GM12878 (cell line): ENCODE results near the gene MRTFB. TPM values are rescaled to one million over a fixed set of nuclear protein-coding genes. Genes with fewer than 3 reads are reported as not detected.

Experiments
- ATAC-seq: fragments of 200-7000 bp; cut with Tn5 transposase; 3 replicates; pipeline ENCODE4 v1.9.1; 2020; ENCODE audit warnings: mild to moderate bottlenecking, moderate library complexity
- BruUV-seq: library from RNA; stranded (reverse); fragments of 400-500 nt; replicated peaks from 2 replicates; lab custom pipeline; 2021; lab: Mats Ljungman, UMichigan
- CTCF ChIA-PET: fragments of 300-600 bp; sonication (Branson Sonifier 250); formaldehyde crosslinking; extraction: SDS; loops from one replicate; lab custom pipeline; 2021; ENCODE audit warnings: inconsistent platforms; lab: Yijun Ruan, JAX
- POLR2A ChIA-PET: fragments of 350-600 bp; formaldehyde crosslinking; extraction: SDS; loops from one replicate; lab custom pipeline; 2021; ENCODE audit warnings: inconsistent platforms; lab: Charles Lee
- RAD21 ChIA-PET: fragments of 300-600 bp; sonication (Branson Sonifier 250); formaldehyde crosslinking; loops from one replicate; lab custom pipeline; 2023; ENCODE audit warnings: antibody characterized with exemption; ENCODE audit not compliant: unreplicated experiment; lab: Charles Lee
- SMC1A ChIA-PET: fragments of 300-600 bp; sonication (Branson Sonifier 250); formaldehyde crosslinking; loops from one replicate; lab custom pipeline; 2023; ENCODE audit not compliant: unreplicated experiment, uncharacterized antibody; lab: Charles Lee
- DNase-seq: peaks from one replicate; pipeline ENCODE4 v3.0.0-alpha.2; 2011; ENCODE audit warnings: low read depth, low spot score
- FAIRE-seq: peaks from 3 replicates; lab custom pipeline; 2011; peaks lifted over from hg19 to GRCh38; lab: Jason Lieb, UNC
- H2AFZ ChIP-seq: 2 replicates; pipeline ENCODE4 v1.6.0; 2011; ENCODE audit warnings: low read depth, low read length, control low read depth; ENCODE audit not compliant: control insufficient read depth
- H3K27ac ChIP-seq: 2 replicates; pipeline ENCODE4 v1.5.1; 2011; ENCODE audit warnings: control low read depth; ENCODE audit not compliant: control insufficient read depth, insufficient read depth
- H3K27me3 ChIP-seq, 2 experiments: replicated peaks in 1 of 2; 2 replicates each; pipeline versions ENCODE4 v1.6.0 to v1.6.1; 2011; ENCODE audit warnings: low read length in 1 of 2; ENCODE audit not compliant: control insufficient read depth in 2 of 2, insufficient read depth in 2 of 2
- H3K36me3 ChIP-seq, 2 experiments: 2 replicates each; pipeline ENCODE4 v1.5.1; 2011; ENCODE audit warnings: low read length in 1 of 2; ENCODE audit not compliant: control insufficient read depth in 2 of 2, insufficient read depth in 2 of 2
- H3K4me1 ChIP-seq: 2 replicates; pipeline ENCODE4 v1.6.1; 2011; ENCODE audit warnings: mild to moderate bottlenecking, low read length, moderate library complexity, mixed read lengths; ENCODE audit not compliant: control insufficient read depth, insufficient read depth
- H3K4me2 ChIP-seq: 2 replicates; pipeline ENCODE4 v1.6.0; 2011; ENCODE audit warnings: control low read depth; ENCODE audit not compliant: control insufficient read depth, insufficient read depth
- H3K4me3 ChIP-seq: fragments of 200-600 bp; sonication (generic); 2 replicates; pipeline ENCODE4 v1.5.1; 2016
- H3K79me2 ChIP-seq: 2 replicates; pipeline ENCODE4 v1.6.0; 2011; ENCODE audit warnings: low read length; ENCODE audit not compliant: control insufficient read depth, insufficient read depth
- H3K9ac ChIP-seq: 2 replicates; pipeline ENCODE4 v1.8.0; 2011; ENCODE audit warnings: low read length, control low read depth, mixed read lengths; ENCODE audit not compliant: control insufficient read depth, insufficient read depth
- H3K9me3 ChIP-seq: replicated peaks from 3 replicates; pipeline ENCODE4 v1.5.1; 2011; ENCODE audit warnings: mild to moderate bottlenecking, low read length; ENCODE audit not compliant: control insufficient read depth, insufficient read depth
- H4K20me1 ChIP-seq: 2 replicates; pipeline ENCODE4 v1.6.0; 2011; ENCODE audit not compliant: control insufficient read depth, insufficient read depth
- HDAC2 ChIP-seq: fragments of 200-600 bp; sonication (generic); IDR thresholded peaks from 2 replicates; pipeline ENCODE4 v1.6.1; 2017
- LARP7 ChIP-seq: fragments of 450-650 bp; IDR thresholded peaks from 2 replicates; pipeline ENCODE4 v1.6.1; 2017; ENCODE audit warnings: mild to moderate bottlenecking
- MYC ChIP-seq: IDR thresholded peaks from 2 replicates; pipeline ENCODE4 v1.6.1; 2011; ENCODE audit warnings: mild to moderate bottlenecking, low read length, moderate library complexity, inconsistent platforms; ENCODE audit not compliant: insufficient read depth, insufficient replicate concordance, insufficient read length, severe bottlenecking
- NR2C1 ChIP-seq: fragments of 450-650 bp; IDR thresholded peaks from 2 replicates; pipeline ENCODE4 v1.6.1; 2017; ENCODE audit warnings: antibody characterized with exemption, mild to moderate bottlenecking, moderate library complexity
- NR2C2 ChIP-seq: IDR thresholded peaks from 2 replicates; pipeline ENCODE4 v1.6.1; 2011; ENCODE audit warnings: borderline replicate concordance, low read depth; ENCODE audit not compliant: control insufficient read depth, insufficient read length
- RBBP5 ChIP-seq: fragments of 200-600 bp; sonication (generic); conservative IDR thresholded peaks from 2 replicates; pipeline ENCODE4 v1.6.1; 2016
- ZSCAN29 ChIP-seq: fragments of 450-650 bp; IDR thresholded peaks from 2 replicates; pipeline ENCODE4 v1.6.1; 2017; ENCODE audit warnings: mild to moderate bottlenecking, moderate library complexity
- WGBS: methylation state at CpG from one replicate; pipeline ENCODE4 v1.1.6; 2016; ENCODE audit warnings: low lambda C conversion rate; ENCODE audit not compliant: insufficient replicate concordance, insufficient coverage; ENCODE audit errors: missing lambda C conversion rate; 5-methylcytosine and 5-hydroxymethylcytosine counted together
- in situ Hi-C: fragments of 300-500 bp; cut with MboI; formaldehyde crosslinking; loops from 9 replicates; pipeline ENCODE4 v1.14.3; 2018; ENCODE audit warnings: mixed read lengths
- intact Hi-C: fragments of 100-400 bp; cut with micrococcal nuclease; formaldehyde crosslinking; loops from one replicate; pipeline ENCODE4 v1.14.2; 2022; ENCODE audit not compliant: unreplicated experiment
- polyA plus RNA-seq, 11 experiments: library from polyadenylated mRNA; depleted of rRNA in 4 of 11; unstranded in 6 of 11; stranded (reverse) in 5 of 11; fragments of >200 nt; fragmentation: Nextera tagmentation in 4 of 11; fragmentation: Illumina TruSeq in 1 of 11; extraction: Ambion mirVana in 4 of 11; extraction: Trizol in 1 of 11; gene quantifications; 1 replicate in 1 of 11; 2 replicates in 10 of 11; pipeline versions ENCODE4 v1.2.1 to v1.2.3, GENCODE V29; 2011 to 2016; ENCODE audit warnings: inconsistent platforms in 2 of 11, missing spikeins in 2 of 11, low read depth in 1 of 11
- total RNA-seq, 4 experiments: library from RNA; depleted of rRNA in 3 of 4; stranded (reverse); fragments of >200 nt in 3 of 4; fragmentation: Illumina TruSeq in 1 of 4; extraction: Trizol in 1 of 4; gene quantifications; 2 replicates each; pipeline versions ENCODE4 v1.2.1 to v1.2.3, GENCODE V29; 2013 to 2021
- TF ChIP-seq, protein P1 (sequence below): IDR thresholded peaks from 2 replicates; pipeline ENCODE4 v1.6.1; 2012; ENCODE audit warnings: improper control_type of control experiment, low read depth, low read length; ENCODE audit not compliant: insufficient replicate concordance
- TF ChIP-seq, protein P2 (sequence below): IDR thresholded peaks from 2 replicates; pipeline ENCODE4 v1.6.1; 2011; ENCODE audit warnings: low read depth, mild to moderate bottlenecking, low read length, moderate library complexity, borderline replicate concordance; ENCODE audit errors: extremely low read depth

MRTFB gene
- total and polyA plus RNA-seq, 10 of the 15 experiments (the other 5 are each of a cell fraction or from before 2014, with no cell fraction given), result 2.1 to 14.3 (median 8.0) TPM

DNA sequence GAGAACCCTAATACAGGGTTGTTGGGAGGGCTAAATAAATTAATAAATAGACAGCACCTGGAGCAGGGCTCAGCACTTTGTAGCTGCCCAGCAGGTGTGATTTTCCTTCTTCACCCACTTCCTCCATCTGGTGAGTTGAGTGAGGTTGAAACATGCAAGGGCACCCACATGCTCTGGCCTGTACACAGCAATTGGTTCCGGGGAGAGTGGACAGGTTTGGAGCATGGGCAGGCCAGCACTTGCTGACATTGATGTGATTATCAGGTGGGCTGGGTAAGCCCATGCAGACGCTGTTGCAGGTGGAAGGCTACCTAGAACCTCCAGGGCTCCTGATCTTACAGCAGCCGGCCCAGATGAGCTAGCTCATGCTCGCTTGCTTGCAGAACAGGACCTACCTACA is 1.3 kb upstream of the MRTFB start:
- CTCF ChIA-PET, result interaction anchor here (1.1 to 1.5 kb wide), 3 partner anchors 9 to 238 kb away, joined by 3 to 6 read pairs (median 4); partner anchors contain the start of gene ERCC4
- no TSS peak for BruUV-seq
- no peak for DNase-seq
- Histone ChIP-seq H3K4me1 (peaks cover 2% of the 10 kb centered on the region; the same call in 1 of the 2 replicates), H2AFZ (no peak overlapping the region; the same call in 1 of the 2 replicates), H3K9ac (no peak overlapping the region), H3K9me3 (no peaks in the 10 kb centered on the region), H3K27ac (no peak overlapping the region), H3K36me3 (no peaks in the 10 kb centered on the region), H3K4me3 (no peak overlapping the region), H4K20me1 (no peaks in the 10 kb centered on the region), H3K79me2 (peaks cover 7% of the 10 kb centered on the region), H3K4me2 (no peak overlapping the region)
- SMC1A ChIA-PET, result interaction anchor here (0.7 to 1.3 kb wide), 2 partner anchors 146 to 216 kb away, joined by 3 to 5 read pairs; no protein-coding TSS in a partner anchor
- POLR2A ChIA-PET, result no interaction called here
- no peak for FAIRE-seq
- WGBS, result 76% methylated on average over 4 of the region's 4 CpGs
- in situ Hi-C loops (no loop called here), intact Hi-C loops (loop anchor here (2.0 to 5.0 kb wide), 4 partner anchors 52 to 215 kb away; no protein-coding TSS in a partner anchor)
- RAD21 ChIA-PET, result interaction anchor here (1.0 to 1.4 kb wide), 2 partner anchors 63 to 146 kb away, joined by 3 to 4 read pairs; no protein-coding TSS in a partner anchor
- TF ChIP-seq MYC (no peak), RBBP5 (no peak), NR2C2 (no peak), ZSCAN29 (no peak), HDAC2 (no peak), LARP7 (no peak), NR2C1 (no peak)
- TF ChIP-seq, all 136 proteins: peak for 0
- no peaks in the 10 kb centered on the region for H3K27me3 ChIP-seq
- no peak for ATAC-seq

DNA sequence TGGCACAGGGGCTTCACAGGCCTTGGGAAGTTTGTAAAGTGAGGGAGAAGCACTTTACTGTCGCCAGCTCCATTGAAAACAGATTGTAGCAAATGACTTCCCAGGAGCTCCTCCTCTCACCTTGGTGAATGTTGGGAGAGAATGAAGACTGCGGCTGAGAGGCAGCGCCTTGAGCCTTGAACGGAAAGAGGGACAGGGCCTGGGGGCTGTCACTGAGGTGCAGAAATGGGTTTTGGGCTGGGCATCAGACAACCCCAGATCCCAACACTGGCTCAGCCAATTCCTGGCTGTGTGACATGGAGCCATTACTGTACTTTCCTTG is 603 bp upstream of the MRTFB start:
- peak overlapping the region; percentile 56; the same call in 1 of the 2 replicates for H3K27ac ChIP-seq
- WGBS, result 92% methylated on average over 4 of the region's 4 CpGs
- ATAC-seq, result no peak
- TF ChIP-seq, protein P1, sequence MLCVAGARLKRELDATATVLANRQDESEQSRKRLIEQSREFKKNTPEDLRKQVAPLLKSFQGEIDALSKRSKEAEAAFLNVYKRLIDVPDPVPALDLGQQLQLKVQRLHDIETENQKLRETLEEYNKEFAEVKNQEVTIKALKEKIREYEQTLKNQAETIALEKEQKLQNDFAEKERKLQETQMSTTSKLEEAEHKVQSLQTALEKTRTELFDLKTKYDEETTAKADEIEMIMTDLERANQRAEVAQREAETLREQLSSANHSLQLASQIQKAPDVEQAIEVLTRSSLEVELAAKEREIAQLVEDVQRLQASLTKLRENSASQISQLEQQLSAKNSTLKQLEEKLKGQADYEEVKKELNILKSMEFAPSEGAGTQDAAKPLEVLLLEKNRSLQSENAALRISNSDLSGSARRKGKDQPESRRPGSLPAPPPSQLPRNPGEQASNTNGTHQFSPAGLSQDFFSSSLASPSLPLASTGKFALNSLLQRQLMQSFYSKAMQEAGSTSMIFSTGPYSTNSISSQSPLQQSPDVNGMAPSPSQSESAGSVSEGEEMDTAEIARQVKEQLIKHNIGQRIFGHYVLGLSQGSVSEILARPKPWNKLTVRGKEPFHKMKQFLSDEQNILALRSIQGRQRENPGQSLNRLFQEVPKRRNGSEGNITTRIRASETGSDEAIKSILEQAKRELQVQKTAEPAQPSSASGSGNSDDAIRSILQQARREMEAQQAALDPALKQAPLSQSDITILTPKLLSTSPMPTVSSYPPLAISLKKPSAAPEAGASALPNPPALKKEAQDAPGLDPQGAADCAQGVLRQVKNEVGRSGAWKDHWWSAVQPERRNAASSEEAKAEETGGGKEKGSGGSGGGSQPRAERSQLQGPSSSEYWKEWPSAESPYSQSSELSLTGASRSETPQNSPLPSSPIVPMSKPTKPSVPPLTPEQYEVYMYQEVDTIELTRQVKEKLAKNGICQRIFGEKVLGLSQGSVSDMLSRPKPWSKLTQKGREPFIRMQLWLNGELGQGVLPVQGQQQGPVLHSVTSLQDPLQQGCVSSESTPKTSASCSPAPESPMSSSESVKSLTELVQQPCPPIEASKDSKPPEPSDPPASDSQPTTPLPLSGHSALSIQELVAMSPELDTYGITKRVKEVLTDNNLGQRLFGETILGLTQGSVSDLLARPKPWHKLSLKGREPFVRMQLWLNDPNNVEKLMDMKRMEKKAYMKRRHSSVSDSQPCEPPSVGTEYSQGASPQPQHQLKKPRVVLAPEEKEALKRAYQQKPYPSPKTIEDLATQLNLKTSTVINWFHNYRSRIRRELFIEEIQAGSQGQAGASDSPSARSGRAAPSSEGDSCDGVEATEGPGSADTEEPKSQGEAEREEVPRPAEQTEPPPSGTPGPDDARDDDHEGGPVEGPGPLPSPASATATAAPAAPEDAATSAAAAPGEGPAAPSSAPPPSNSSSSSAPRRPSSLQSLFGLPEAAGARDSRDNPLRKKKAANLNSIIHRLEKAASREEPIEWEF, result no peak
- TF ChIP-seq, protein P2, sequence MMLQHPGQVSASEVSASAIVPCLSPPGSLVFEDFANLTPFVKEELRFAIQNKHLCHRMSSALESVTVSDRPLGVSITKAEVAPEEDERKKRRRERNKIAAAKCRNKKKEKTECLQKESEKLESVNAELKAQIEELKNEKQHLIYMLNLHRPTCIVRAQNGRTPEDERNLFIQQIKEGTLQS, result peak; percentile 6; the same call in 1 of the 2 replicates
- ChIA-PET POLR2A (no interaction called here), SMC1A (interaction anchor here (0.7 to 1.3 kb wide), 2 partner anchors 147 to 215 kb away, joined by 3 to 5 read pairs; no protein-coding TSS in a partner anchor), RAD21 (interaction anchor here (1.4 kb wide), 1 partner anchor 64 kb away, joined by 3 read pairs; no protein-coding TSS in a partner anchor), CTCF (interaction anchor here (1.1 to 1.5 kb wide), 2 partner anchors 151 to 238 kb away, joined by 3 to 6 read pairs; partner anchors contain the start of gene ERCC4)
- H3K36me3 ChIP-seq, result no peaks in the 10 kb centered on the region
- peak overlapping the region; percentile 56 for H3K9ac ChIP-seq
- no peak for DNase-seq
- in situ Hi-C loops (no loop called here), intact Hi-C loops (loop anchor here (2.0 to 5.0 kb wide), 4 partner anchors 52 to 214 kb away; no protein-coding TSS in a partner anchor)
- H4K20me1 ChIP-seq, result no peaks in the 10 kb centered on the region
- BruUV-seq, result no TSS peak
- peaks cover 2% of the 10 kb centered on the region; the same call in 1 of the 2 replicates for H3K4me1 ChIP-seq
- H3K27me3 ChIP-seq, result no peaks in the 10 kb centered on the region
- H3K4me2 ChIP-seq, result peak overlapping the region; percentile 99
- H3K79me2 ChIP-seq, result peaks cover 7% of the 10 kb centered on the region
- peak overlapping the region; percentile 98 for H3K4me3 ChIP-seq
- no peaks in the 10 kb centered on the region for H3K9me3 ChIP-seq
- H2AFZ ChIP-seq, result peak overlapping the region; percentile 99
- no peak for FAIRE-seq
